SK-N-SH treated with all-trans-retinoic acid at 6 μM for 48 hours (cell line): ENCODE measurements around the gene KLHL3.

Source experiments
- ATAC-seq: fragments of 200-7000 bp; cut with Tn5 transposase; 3 replicates; pipeline ENCODE4 v1.9.1; 2020; ENCODE audit warnings: mild to moderate bottlenecking, moderate library complexity
- ARNTL ChIP-seq: fragments of 450-650 bp; formaldehyde crosslinking; IDR thresholded peaks from 2 replicates; pipeline ENCODE4 v1.5.0; 2020; ENCODE audit warnings: low read depth, mild to moderate bottlenecking, moderate library complexity, borderline replicate concordance
- BACH2 ChIP-seq: fragments of 250-450 bp; sonication (Bioruptor Pico); IDR thresholded peaks from 2 replicates; pipeline ENCODE4 v1.9.0; 2021; ENCODE audit warnings: mild to moderate bottlenecking, borderline replicate concordance
- CSDC2 ChIP-seq: fragments of 250-450 bp; sonication (Bioruptor Pico); IDR thresholded peaks from 2 replicates; pipeline ENCODE4 v1.5.0; 2020; ENCODE audit warnings: mild to moderate bottlenecking, moderate library complexity
- ESRRG ChIP-seq: fragments of 250-450 bp; sonication (Bioruptor Pico); IDR thresholded peaks from 2 replicates; pipeline ENCODE4 v1.6.1; 2021; ENCODE audit warnings: mild to moderate bottlenecking
- OSR1 ChIP-seq: fragments of 250-450 bp; sonication (Bioruptor Pico); IDR thresholded peaks from 2 replicates; pipeline ENCODE4 v1.8.0; 2022; ENCODE audit warnings: moderate library complexity, mild to moderate bottlenecking, inconsistent platforms
- PPARA ChIP-seq: fragments of 250-450 bp; sonication (Bioruptor Pico); IDR thresholded peaks from 2 replicates; pipeline ENCODE4 v1.5.0; 2020; ENCODE audit warnings: mild to moderate bottlenecking, borderline replicate concordance
- SNAI2 ChIP-seq: fragments of 250-450 bp; sonication (Bioruptor Pico); IDR thresholded peaks from 2 replicates; pipeline ENCODE4 v1.5.0; 2020; ENCODE audit warnings: mild to moderate bottlenecking, moderate library complexity
- ZC3H10 ChIP-seq: fragments of 250-450 bp; sonication (Bioruptor Pico); IDR thresholded peaks from 2 replicates; pipeline ENCODE4 v1.5.1; 2021; ENCODE audit warnings: mild to moderate bottlenecking, moderate library complexity
- ZFP3 ChIP-seq: fragments of 250-450 bp; sonication (Bioruptor Pico); IDR thresholded peaks from 2 replicates; pipeline ENCODE4 v1.5.0; 2020; ENCODE audit warnings: mild to moderate bottlenecking, moderate library complexity
- ZFP30 ChIP-seq: fragments of 450-650 bp; formaldehyde crosslinking; IDR thresholded peaks from 2 replicates; pipeline ENCODE4 v1.5.0; 2022; ENCODE audit warnings: mild to moderate bottlenecking, moderate library complexity
- ZNF565 ChIP-seq: fragments of 450-650 bp; formaldehyde crosslinking; conservative IDR thresholded peaks from 2 replicates; pipeline ENCODE4 v1.5.0; 2020; ENCODE audit warnings: low read depth, mild to moderate bottlenecking, moderate library complexity
- ZNF70 ChIP-seq: fragments of 450-650 bp; formaldehyde crosslinking; IDR thresholded peaks from 2 replicates; pipeline ENCODE4 v1.5.0; 2020; ENCODE audit warnings: mild to moderate bottlenecking, moderate library complexity
- ZNF8 ChIP-seq: fragments of 450-650 bp; formaldehyde crosslinking; IDR thresholded peaks from 2 replicates; pipeline ENCODE4 v1.5.0; 2020; ENCODE audit warnings: mild to moderate bottlenecking, moderate library complexity
- TF ChIP-seq, protein P1 (sequence below): fragments of 250-450 bp; sonication (Bioruptor Pico); IDR thresholded peaks from 2 replicates; pipeline ENCODE4 v1.8.0; 2021; ENCODE audit warnings: low read depth, mild to moderate bottlenecking, moderate library complexity, borderline replicate concordance
- TF ChIP-seq, protein P2 (sequence below): fragments of 250-450 bp; sonication (Bioruptor Pico); IDR thresholded peaks from 2 replicates; pipeline ENCODE4 v1.8.0; 2020; ENCODE audit warnings: mild to moderate bottlenecking, moderate library complexity, borderline replicate concordance
- TF ChIP-seq, protein P3 (sequence below): fragments of 250-450 bp; sonication (Bioruptor Pico); IDR thresholded peaks from 2 replicates; pipeline ENCODE4 v1.5.1; 2021; ENCODE audit warnings: mild to moderate bottlenecking, moderate library complexity
- TF ChIP-seq, protein P4 (sequence below): fragments of 250-450 bp; sonication (Bioruptor Pico); IDR thresholded peaks from 2 replicates; pipeline ENCODE4 v1.5.1; 2020; ENCODE audit warnings: low read depth, mild to moderate bottlenecking, moderate library complexity
- TF ChIP-seq, protein P5 (sequence below): fragments of 250-450 bp; sonication (Bioruptor Pico); IDR thresholded peaks from 2 replicates; pipeline ENCODE4 v1.5.0; 2020; ENCODE audit warnings: mild to moderate bottlenecking, moderate library complexity

KLHL3 gene

DNA sequence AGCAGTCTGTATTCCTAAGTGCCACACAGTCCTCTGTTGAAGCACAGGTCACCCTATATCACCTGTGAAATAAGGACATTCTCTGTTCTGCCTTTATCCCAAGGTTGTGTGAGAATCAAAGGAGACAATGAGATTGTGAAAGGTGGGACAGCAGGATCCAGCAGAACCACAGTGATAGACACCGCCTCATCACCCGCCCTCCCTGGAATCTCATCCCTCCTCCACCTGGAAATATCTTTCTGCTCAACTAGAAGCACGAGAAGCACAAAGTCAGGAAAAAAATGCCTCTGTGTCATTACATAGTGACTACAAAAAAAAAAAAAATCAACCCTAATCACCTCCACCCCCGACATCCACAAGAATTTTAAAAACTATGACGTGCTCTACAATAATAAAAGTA, 32.3 kb downstream of the KLHL3 start:
- TF ChIP-seq OSR1 (no peak), PPARA (CRISPR knock-in tag) (no peak), CSDC2 (CRISPR knock-in tag) (no peak), ZNF70 (CRISPR knock-in tag) (no peak), ZFP30 (CRISPR knock-in tag) (no peak), ZNF8 (no peak), ZFP3 (CRISPR knock-in tag) (no peak), ESRRG (CRISPR knock-in tag) (no peak)
- TF ChIP-seq, protein P1, sequence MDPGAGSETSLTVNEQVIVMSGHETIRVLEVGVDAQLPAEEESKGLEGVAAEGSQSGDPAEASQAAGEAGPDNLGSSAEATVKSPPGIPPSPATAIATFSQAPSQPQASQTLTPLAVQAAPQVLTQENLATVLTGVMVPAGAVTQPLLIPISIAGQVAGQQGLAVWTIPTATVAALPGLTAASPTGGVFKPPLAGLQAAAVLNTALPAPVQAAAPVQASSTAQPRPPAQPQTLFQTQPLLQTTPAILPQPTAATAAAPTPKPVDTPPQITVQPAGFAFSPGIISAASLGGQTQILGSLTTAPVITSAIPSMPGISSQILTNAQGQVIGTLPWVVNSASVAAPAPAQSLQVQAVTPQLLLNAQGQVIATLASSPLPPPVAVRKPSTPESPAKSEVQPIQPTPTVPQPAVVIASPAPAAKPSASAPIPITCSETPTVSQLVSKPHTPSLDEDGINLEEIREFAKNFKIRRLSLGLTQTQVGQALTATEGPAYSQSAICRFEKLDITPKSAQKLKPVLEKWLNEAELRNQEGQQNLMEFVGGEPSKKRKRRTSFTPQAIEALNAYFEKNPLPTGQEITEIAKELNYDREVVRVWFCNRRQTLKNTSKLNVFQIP (CRISPR knock-in tag), result no peak
- TF ChIP-seq, protein P2, sequence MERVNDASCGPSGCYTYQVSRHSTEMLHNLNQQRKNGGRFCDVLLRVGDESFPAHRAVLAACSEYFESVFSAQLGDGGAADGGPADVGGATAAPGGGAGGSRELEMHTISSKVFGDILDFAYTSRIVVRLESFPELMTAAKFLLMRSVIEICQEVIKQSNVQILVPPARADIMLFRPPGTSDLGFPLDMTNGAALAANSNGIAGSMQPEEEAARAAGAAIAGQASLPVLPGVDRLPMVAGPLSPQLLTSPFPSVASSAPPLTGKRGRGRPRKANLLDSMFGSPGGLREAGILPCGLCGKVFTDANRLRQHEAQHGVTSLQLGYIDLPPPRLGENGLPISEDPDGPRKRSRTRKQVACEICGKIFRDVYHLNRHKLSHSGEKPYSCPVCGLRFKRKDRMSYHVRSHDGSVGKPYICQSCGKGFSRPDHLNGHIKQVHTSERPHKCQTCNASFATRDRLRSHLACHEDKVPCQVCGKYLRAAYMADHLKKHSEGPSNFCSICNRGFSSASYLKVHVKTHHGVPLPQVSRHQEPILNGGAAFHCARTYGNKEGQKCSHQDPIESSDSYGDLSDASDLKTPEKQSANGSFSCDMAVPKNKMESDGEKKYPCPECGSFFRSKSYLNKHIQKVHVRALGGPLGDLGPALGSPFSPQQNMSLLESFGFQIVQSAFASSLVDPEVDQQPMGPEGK (CRISPR knock-in tag), result no peak
- ATAC-seq, result no peak

DNA sequence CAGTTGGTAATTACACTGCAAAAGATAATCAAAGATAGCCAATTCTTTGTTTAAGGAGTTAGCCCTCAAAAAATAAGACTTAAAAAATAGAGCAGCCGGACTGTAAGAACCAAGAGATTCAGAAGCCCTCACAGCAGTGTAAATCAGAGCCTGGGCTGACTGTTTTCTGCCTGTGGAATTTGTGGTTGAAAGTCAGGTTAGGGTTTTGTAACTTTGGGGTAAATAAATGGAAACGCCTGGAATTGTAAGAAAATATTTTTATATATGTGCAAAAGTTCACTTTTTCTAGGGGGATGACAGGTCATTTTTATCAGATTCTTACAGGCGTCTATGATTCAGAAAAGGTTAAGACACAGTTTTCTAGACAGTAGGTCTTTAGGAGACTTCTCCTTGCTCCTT, 35.6 kb downstream of the KLHL3 start:
- TF ChIP-seq BACH2 (CRISPR knock-in tag) (no peak), ZC3H10 (CRISPR knock-in tag) (no peak), ZNF8 (no peak), OSR1 (no peak), ZNF565 (CRISPR knock-in tag) (no peak), ARNTL (CRISPR knock-in tag) (no peak), ZNF70 (CRISPR knock-in tag) (no peak), ESRRG (CRISPR knock-in tag) (no peak), PPARA (CRISPR knock-in tag) (no peak), SNAI2 (CRISPR knock-in tag) (no peak), ZFP30 (CRISPR knock-in tag) (no peak)
- TF ChIP-seq, protein P1 (CRISPR knock-in tag), result no peak
- TF ChIP-seq, protein P3, sequence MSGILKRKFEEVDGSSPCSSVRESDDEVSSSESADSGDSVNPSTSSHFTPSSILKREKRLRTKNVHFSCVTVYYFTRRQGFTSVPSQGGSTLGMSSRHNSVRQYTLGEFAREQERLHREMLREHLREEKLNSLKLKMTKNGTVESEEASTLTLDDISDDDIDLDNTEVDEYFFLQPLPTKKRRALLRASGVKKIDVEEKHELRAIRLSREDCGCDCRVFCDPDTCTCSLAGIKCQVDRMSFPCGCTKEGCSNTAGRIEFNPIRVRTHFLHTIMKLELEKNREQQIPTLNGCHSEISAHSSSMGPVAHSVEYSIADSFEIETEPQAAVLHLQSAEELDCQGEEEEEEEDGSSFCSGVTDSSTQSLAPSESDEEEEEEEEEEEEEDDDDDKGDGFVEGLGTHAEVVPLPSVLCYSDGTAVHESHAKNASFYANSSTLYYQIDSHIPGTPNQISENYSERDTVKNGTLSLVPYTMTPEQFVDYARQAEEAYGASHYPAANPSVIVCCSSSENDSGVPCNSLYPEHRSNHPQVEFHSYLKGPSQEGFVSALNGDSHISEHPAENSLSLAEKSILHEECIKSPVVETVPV (CRISPR knock-in tag), result no peak
- TF ChIP-seq, protein P2 (CRISPR knock-in tag), result no peak
- TF ChIP-seq, protein P4, sequence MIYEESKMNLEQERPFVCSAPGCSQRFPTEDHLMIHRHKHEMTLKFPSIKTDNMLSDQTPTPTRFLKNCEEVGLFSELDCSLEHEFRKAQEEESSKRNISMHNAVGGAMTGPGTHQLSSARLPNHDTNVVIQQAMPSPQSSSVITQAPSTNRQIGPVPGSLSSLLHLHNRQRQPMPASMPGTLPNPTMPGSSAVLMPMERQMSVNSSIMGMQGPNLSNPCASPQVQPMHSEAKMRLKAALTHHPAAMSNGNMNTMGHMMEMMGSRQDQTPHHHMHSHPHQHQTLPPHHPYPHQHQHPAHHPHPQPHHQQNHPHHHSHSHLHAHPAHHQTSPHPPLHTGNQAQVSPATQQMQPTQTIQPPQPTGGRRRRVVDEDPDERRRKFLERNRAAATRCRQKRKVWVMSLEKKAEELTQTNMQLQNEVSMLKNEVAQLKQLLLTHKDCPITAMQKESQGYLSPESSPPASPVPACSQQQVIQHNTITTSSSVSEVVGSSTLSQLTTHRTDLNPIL (CRISPR knock-in tag), result no peak
- TF ChIP-seq, all 23 proteins: peak for 0
- no peak for ATAC-seq

DNA sequence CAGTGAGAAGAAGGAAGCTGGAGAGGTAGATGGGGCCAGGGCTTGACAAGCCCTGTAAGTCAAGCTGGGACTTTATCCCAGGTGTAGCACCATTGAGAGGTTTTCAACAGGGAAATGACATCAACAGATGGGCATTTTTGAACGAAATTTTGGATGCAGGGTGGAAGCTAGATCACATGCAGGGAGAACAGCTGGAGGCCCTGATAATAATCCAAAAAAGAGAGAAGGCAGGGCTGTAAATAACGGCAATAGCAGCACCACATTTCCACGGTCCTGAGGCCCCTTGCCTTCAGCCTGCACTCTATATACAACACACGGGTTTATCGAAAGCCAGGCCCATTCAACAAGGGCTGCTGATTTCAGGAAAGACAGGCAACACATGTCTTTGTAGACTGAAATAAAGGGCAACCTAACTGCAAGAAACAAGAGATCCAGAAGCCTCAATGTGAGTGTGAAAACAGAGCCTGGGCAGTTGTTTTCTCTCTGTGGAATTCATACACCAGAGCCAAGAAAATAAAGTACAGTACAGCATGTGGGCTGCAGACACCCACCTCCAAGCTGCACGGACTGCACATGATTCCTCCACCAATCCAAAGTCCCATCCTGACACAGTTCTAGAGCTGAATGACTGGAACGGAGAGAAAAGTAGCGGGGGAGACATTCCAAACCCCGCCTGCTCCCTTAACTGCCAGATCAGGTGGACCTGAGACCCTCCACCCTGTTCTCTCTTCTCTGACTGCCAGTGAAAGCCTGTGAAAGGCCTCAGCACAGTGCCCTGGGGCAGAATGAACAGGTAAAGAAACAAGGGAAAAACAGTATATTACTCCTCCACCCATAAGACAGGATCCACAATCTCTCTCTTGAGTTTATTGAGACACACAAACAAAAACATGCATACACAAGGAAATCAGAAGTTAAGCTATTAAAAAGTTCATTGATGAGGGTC, 36.3 kb downstream of the KLHL3 start:
- TF ChIP-seq, protein P5, sequence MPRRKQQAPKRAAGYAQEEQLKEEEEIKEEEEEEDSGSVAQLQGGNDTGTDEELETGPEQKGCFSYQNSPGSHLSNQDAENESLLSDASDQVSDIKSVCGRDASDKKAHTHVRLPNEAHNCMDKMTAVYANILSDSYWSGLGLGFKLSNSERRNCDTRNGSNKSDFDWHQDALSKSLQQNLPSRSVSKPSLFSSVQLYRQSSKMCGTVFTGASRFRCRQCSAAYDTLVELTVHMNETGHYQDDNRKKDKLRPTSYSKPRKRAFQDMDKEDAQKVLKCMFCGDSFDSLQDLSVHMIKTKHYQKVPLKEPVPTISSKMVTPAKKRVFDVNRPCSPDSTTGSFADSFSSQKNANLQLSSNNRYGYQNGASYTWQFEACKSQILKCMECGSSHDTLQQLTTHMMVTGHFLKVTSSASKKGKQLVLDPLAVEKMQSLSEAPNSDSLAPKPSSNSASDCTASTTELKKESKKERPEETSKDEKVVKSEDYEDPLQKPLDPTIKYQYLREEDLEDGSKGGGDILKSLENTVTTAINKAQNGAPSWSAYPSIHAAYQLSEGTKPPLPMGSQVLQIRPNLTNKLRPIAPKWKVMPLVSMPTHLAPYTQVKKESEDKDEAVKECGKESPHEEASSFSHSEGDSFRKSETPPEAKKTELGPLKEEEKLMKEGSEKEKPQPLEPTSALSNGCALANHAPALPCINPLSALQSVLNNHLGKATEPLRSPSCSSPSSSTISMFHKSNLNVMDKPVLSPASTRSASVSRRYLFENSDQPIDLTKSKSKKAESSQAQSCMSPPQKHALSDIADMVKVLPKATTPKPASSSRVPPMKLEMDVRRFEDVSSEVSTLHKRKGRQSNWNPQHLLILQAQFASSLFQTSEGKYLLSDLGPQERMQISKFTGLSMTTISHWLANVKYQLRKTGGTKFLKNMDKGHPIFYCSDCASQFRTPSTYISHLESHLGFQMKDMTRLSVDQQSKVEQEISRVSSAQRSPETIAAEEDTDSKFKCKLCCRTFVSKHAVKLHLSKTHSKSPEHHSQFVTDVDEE (CRISPR knock-in tag), result no peak
- no peak for TF ChIP-seq BACH2 (CRISPR knock-in tag)
- TF ChIP-seq, all 23 proteins: peak for 0
- ATAC-seq, result no peak
